Measurements from ENCODE around the gene BRD3.

Gene BRD3

DNA sequence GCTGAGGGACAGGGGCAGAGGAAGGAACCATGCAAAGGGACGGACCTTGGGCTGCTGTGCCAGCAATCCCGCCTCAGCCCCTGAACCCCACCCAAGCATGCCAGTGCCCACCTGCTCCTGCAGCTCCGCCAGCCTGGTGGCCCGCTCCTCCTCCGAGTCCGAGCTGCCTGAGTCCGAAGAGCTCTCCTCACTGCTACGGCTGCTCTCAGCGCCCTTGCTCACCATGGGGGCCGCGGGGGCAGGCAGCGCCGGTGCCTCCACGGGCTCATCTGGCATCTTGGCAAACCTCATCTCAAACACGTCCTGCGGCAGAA is 26.2 kb downstream of the BRD3 start:
- Histone ChIP-seq H3K27ac (no peak overlapping the region), H3K4me3 (no peak overlapping the region)

DNA sequence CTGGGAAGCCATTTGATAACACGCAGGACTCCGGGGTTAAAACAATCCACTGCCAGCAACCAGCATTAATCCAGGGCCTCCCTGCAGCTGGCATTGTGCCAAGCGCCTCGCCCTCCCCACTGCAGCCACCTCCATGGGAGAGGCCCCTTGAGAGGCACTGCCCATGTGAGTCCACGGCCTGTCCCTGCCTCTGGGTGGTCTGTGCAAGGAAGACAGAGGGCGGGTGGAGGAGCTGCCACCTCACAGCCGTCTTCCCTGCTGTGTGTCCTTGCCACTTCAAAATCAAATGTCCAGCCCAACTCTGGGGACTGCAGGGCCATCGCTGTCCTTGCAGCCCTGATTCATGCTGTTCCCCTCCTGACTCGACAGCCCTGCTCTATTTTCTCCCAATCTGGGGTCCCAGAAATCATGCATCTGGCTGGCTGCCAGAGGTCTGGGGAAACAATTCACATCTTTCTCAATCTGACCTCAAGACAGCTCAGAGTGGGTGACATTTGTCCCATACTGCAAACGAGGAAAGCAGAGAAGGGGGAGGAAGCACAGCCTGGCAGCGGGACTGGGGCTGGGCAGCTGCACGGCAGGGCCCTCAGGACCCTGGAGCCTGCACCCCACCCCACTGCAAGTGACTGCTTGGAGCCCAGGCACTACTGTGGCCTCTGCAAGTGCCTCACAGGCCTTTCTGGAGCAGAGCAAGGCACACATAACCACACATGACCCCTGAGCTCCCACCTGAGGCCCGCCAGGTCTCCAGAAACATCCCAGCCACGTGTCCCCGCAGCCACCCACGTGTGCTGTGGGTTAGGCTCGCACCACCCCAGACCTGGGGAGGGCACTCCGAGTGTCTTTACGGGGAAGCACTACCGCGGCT is 26.8 kb downstream of the BRD3 start:
- Histone ChIP-seq H3K27ac (no peak overlapping the region), H3K4me3 (no peak overlapping the region)

DNA sequence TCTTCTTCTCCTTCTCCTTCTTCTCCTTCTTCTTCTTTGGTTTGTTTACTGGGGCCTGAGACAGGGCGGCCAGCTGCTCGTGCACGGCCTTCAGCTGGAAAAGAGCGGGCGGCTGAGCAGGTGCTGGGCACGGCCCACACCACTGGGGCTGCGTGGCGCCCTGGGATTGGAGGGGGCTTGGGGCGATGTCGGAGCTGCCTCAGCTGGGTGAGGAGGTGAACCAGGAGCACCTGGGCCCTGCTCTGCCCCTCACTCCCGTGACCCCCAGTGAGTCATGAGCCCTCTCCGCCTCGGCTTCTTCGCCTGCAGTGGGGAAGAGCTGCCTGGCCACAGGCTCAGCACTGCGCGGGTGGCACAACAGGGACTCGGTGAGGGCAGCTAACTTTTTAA is 27.7 kb downstream of the BRD3 start:
- Histone ChIP-seq H3K27ac (no peak overlapping the region), H3K4me3 (no peak overlapping the region)

DNA sequence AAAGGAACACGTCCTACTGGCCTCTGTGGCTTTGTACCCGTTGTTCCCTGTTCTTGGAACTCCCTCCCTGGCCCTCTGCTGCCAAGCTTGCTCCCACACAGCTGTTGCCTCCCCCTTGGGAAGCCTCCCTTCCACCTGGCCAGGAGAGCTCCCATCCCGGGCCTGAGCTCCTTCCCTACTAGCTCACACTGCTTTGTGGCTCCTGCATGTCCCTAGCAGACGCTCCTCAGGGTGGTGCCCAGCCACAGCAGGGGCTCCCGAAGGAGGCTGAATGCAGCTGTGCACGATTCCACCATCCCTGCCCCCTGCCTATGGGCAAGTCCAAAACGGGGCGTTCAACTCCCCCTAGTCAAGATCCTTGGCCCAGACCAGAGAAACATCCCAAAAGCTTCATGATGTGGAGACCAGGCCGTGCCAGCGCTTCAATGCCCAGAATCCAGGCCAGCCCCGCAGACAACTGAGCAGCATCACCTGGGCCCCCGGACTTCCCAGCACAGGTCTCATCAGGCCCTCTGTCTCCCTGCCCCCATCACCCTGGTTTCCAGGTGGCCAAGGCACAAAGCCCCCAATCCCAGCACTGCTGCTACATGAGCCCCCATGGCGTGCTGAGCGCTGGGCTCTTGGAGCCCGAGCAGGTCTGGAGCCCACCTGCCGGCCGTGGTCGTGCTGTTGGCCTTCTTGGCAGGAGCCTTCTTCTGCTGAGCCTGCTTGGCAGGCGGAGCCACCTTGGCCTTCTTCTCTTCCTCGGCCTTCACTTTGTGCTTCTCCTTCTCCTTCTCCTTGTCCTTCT is 28.2 kb downstream of the BRD3 start:
- Histone ChIP-seq H3K27ac (no peak overlapping the region), H3K4me3 (no peak overlapping the region)

DNA sequence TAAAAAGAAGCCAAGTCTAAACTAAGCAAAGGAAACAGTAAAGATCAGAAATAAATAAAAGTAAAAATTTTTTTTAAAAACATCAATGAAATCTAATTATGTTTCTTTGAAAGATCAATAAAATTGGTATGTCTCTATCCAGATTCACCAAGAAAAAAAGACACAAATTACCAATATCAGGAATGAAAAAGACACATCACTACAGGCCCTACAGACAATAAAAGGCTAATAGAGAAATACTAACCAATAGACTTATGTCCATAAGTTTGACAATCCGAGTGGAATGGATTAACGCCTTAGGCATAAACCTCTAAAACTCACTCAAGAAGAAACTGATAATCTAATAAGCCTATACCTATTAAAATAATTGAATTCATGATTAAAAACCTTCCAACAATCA is 30.2 kb downstream of the BRD3 start:
- Histone ChIP-seq H3K4me3 (no peak overlapping the region), H3K27ac (no peak overlapping the region)

DNA sequence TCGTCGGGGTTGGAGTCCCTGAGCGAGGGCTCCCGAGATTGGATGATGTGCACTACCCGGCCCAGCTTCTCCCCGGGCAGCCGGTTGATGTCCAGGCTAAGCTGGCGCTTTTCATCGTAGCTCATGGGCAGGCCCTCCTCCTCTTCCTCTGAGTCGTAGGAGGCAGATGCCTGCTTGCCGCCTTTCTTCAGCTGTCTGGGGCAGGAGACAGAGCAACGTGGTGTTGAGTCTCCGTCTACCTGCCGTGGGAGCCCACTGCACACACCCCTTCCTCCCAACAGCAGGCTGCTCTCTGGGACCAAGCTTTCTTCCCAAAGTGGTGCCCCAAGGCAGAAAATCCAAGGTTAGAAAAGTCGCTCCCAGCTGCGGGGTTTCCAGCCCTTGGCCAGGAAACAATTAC is 31.7 kb downstream of the BRD3 start:
- H3K27ac ChIP-seq: no peak overlapping the region
- H3K4me3 ChIP-seq: no peak overlapping the region

DNA sequence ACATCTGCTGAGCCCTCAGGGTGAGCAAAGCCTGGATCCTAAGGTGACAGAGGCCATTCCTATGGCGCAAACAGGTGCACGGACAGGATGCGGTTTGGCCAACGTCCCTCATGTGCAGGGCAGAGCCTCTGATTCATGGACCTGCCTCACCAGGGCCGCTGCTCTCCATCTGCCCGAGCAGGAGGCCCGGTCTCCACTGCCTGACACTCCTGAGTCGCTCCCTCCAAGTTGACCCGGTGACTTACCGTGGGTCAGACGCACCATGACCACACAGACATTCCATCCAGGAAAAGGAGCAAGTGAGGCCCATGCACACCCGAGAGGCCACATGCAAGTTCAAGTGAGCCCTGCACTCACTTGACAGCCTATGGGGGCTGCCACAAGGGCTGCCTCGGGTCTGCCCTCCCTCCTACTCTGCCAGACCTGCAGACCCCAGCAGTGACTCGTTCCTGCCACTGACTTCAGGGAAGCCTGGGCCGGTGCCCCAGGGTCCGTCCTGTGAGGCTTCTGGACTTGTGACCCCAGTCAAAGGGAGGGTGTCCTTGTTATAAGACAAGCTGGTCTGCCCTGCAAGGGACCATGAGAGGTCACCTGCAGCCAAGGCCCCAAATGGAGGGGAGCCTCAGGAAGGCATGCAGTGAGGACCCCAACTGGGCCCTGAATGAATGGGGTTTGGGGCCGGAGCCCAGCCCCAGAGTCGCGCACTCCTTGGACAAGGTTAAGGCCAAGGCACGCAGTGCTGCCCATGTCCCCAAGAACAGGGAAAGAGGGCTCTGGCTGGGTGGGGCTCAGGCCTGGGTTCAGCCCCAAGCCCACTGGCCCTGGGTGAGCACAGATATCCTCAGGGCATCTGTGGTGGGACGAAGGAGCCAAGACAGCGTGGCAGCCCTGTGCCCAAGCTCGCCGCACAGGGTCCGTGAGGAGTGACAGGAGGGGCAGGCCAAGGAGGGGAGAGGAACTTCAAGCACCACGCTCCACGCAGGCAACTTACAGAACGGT is 32.5 kb downstream of the BRD3 start:
- no peak overlapping the region for H3K27ac ChIP-seq
- H3K4me3 ChIP-seq: no peak overlapping the region

DNA sequence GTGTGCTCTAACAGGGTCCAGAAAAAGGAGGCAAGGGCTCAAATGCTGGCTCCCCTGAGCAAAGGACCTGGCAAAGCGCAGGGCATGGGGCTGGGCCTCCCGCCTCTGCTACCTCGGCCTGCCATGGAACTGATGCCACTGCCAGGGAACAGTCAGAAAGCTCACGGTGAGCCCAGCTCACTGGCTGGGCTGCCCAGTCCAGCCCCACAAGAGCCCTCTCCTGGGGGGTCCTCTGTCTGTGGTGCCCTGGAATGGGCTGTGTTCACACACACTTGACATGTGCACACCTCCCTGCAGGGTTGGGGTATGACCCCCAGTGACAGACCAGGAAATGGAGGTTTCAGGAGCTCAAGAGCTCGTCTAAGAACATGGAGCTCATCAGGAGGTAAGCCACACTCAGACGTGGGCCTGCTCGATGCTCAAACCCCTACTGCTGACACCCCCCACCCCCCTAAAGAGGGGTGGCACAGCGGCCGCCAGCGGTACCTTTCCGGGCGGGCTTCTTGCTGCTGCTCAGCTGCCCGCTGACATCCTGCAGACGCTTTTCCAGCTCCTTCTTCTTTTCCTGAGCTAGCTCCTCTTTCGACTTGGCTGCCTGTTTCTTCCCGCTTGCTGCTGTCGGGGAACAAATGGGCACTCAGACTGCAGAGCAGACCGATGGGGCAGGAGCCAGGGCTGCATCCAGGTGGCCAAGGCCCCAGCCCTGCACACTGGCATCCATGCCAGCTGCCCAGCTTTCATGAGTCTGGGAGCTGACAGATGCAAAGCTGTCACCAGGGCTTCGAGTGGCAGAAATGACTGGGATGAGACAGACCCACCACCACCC is 33.4 kb downstream of the BRD3 start:
- no peak overlapping the region for H3K27ac ChIP-seq
- no peak overlapping the region for H3K4me3 ChIP-seq

DNA sequence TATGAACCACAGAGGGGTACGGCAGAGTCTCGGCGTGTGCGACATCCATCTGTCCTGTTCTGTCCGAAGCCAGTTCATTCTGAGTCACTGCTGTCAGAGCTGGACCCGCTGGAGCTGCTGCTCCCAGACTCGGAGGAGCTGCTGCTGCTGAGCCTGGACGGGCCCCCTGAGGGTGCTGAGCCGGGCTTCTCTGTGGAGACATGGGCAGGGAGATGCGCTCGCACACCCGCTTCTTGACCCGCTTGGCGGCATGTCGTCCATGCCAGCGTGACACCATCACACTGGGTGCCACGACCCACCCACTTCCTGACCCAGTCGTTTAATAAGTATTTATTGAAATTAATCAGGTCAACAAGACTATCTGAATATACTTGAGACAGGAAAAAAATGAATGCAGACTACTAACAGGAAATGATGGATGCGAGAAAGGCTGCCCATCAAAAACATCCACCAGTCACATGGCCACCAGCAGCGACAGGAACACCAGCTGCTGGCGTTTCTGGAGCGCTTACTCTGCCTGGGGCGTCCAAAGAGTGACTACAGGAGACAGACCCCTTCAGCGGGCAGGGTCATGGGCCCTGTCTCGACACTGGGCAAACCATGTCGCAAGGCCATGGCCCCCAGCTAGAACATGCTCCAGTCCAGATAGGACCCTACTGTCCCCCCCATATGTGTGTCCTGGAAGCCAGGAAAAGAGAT is 34.2 kb downstream of the BRD3 start:
- H3K27ac ChIP-seq: no peak overlapping the region

DNA sequence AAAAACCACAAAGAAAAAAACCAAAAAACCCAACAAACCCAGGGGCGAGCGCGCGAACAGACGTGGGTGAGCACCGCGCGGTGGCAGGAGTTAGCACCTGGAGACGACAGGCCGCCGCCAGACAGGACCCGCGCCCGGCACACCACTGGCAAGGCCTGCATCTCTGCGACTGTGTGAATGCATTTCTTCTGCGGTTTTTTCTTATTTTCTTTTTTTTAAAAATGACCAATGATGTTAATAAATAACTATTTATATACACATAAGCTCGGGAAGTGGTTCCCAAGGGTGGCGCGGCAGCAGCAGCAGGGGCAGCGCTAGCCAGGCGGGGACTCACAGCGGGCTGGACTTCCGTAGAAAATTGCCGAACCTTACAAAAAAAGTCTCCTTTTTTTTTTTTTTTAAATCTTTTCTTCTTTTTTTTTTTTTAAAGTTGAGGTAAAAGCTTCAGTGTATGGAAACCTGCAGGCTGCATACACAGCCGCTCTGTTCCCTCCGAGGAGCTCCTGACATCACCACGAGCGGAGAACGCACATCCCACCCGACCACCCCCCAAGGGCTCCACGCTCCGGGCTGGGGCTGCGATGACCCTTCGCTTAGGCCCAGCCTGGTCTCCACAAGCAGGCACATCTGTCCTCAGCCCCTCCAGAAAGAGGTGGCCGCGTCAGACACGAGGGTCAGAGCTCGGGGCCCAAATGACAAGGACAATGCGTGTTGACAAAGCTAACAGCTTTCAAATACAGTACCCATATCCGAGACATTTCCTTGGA is 35.2 kb downstream of the BRD3 start:
- Histone ChIP-seq H3K4me3 (no peak overlapping the region), H3K27ac (no peak overlapping the region)

More for the DNA sequence above, 34.2 kb downstream of the BRD3 start:
- H3K4me3 ChIP-seq: no peak overlapping the region

DNA sequence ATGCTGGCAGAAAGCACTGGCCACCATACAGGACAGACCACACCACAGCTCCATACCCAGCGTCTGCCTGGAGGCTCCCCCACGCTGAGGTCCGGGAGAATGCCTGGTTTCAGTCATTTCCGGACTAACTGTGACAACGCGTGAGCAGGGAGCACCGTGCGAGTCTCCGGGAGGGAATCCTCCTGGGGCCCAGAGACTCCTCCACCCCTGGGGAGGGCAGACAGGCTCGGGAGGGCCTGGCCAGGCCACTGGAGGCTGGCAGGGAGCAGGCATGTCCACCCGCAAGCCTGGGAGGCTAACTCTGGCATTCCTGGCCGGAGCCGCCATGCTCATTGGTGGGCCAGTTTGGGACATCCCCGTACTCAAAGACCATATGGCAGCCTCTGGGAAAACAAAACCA is 36.0 kb downstream of the BRD3 start:
- no peak overlapping the region for H3K4me3 ChIP-seq
- no peak overlapping the region for H3K27ac ChIP-seq

DNA sequence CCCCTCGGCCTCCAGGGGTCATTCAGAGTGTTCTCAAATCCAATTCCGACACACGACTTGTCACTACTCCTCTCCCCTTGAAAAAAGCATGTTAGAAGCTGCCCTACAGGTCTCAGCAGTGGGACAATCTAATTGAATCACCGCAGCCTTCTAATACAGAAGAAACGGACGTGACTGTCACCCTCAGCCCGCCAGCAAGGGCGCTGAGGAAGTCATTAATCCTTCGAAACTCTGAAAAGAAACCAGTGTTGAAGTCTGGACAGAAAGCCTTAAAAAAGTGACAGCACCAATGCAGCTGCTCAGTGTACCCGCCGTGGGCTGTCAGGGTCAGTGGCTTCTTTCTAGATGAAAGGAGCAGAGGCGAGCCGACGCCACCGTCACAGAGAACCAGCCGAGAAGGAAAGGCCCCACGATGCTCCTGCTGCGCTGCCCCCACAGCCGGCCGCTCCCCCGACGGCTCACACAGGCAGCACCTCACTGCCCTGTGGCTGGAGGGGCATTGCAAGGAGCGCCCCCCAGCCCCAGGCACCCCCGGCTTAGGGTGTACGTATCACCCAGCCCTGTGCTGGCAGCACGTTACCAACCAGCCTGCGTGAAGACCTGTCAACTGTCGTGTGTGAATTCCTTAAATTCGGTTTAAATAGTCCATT is 36.9 kb downstream of the BRD3 start:
- Histone ChIP-seq H3K27ac (no peak overlapping the region), H3K4me3 (no peak overlapping the region)

DNA sequence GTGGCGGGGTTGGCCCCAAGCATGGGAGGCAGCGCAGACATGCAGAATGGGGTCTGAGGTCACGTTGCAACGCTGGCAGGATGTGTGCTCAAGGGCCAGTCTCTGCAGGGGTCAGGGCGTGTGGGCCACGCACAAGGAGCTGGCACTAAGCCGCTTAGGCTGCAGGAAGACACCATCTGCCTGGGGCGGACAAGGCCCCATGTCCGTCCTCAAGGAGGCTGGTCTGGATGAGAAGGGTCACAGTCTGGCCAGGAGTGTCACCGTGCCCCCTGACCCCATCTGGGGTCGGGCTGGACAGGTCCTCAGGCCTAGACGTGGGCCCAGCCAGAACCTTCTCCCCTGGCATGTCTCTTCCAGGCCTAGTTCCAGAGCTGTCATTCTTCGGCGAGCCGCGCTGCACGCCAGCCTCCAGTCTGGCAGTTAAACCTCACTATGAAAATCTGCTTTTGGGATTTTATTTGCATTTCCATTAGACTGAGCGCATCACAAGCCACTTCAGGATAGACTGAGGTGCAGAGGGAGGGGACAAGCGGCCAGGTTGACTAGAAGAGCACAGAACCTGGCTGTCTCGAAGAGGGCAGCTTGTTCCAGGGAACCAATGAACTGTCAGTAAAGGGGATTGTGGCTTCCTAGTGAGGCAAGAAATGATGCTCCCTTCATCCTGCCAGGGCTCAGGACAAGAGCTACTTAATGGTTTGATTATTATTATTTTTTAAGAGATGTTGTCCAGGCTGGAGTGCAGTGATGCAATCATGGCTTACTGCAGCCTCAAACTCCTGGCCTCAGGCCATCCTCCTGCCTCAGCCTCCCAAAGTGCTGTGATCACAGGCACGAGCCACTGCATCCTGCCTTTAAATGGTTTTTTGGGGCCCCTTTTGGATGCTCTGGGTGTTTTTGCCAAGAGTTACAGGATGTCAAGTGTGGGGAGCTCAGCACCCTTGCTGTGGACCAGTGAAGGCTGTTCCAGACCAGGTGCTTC is 38.3 kb downstream of the BRD3 start:
- H3K4me3 ChIP-seq: no peak overlapping the region
- no peak overlapping the region for H3K27ac ChIP-seq

DNA sequence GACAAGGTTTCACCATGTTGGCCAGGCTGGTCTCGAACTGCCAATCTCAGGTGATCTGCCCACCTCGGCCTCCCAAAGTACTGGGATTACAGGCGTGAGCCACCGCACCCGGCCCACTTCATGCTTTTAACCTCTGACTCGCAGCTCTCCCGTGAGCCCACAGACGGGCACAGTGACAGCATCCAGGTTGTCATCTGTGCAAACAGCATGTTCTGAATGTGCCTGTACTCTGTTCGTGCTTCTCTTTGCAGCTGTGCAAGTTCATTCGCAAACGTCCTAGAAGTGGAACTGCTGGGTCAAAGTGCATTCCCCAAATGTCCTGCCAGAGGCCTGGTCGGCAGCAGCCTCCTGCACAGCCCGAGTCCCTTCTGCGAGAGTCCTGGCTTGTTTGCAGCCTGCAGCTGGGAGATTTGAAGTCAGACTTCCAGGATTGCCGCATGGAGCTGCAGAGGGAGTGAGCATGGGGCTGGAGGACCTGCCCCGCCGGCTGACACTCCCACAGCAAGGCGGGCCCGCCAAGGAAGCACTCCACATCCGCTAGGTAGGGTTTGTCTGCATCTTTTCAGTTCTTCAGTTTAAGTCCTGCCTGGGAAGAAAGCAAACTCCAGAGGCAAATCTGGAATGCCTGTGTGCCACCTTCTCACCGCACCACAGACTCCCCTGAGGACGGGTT is 39.1 kb downstream of the BRD3 start:
- no peak overlapping the region for H3K4me3 ChIP-seq
- no peak overlapping the region for H3K27ac ChIP-seq

DNA sequence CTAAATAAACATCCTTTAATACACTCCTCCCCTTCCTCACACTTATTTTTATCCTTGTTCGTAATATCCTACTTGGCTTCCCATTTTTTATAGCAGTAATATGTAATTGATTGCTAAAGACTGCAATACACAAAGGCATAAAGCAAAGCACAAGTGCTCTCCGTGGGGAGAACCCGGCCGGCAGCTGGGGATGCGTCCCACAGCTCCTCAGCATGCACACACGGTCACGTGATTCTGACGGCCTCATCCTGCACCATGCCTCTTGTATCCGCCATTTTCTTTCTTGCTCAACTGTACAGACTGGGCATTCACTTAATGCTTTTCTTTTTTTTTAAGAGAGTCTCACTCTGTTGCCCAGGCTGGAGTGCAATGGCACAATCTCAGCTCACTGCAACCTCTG is 39.8 kb downstream of the BRD3 start:
- H3K27ac ChIP-seq: no peak overlapping the region
- no peak overlapping the region for H3K4me3 ChIP-seq

DNA sequence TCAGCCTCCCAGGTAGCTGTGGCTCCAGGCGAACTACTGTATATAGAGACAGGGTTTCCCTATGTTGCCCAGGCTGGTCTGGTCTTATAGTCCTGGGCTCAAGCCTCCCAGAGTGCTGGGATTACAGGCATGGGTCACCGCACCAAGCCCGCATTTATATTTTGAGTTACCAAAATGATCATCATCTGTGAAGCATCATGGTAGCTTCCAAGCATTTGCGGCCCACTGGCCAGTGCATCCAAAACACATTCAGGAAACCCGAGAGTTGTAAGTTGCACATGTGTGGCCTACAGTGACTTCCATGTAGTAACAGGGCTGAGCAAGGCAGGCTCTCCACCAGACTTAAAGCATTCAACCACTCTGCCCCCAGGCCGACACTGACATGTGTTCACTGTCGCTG is 40.3 kb downstream of the BRD3 start:
- Histone ChIP-seq H3K4me3 (no peak overlapping the region), H3K27ac (no peak overlapping the region)
